HepG2 (cell line): ENCODE results near the gene LRRC8C. TPM values are rescaled to one million over a fixed set of nuclear protein-coding genes. Genes with fewer than 3 reads are reported as not detected.

ENCODE experiments used
- ATAC-seq: fragments of 200-7000 bp; cut with Tn5 transposase; 3 replicates; pipeline ENCODE4 v1.9.1; 2020; ENCODE audit warnings: mild to moderate bottlenecking, moderate library complexity
- BruUV-seq: library from RNA; stranded (reverse); fragments of 400-500 nt; replicated peaks from 2 replicates; lab custom pipeline; 2021; lab: Mats Ljungman, UMichigan
- CTCF ChIA-PET: fragments of 300-600 bp; formaldehyde crosslinking; extraction: SDS; loops from one replicate; lab custom pipeline; 2021; ENCODE audit warnings: low total read pairs, inconsistent platforms, low intra/inter-chr PET ratio; lab: Yijun Ruan, JAX
- POLR2A ChIA-PET: fragments of 350-600 bp; sonication (Branson Sonifier 250); formaldehyde crosslinking; loops from one replicate; lab custom pipeline; 2020; ENCODE audit warnings: antibody characterized with exemption, inconsistent platforms; lab: Yijun Ruan, JAX
- DNase-seq: peaks from one replicate; pipeline ENCODE4 v3.0.0-alpha.2; 2015; ENCODE audit warnings: low spot score
- FAIRE-seq: peaks from 3 replicates; lab custom pipeline; 2011; peaks lifted over from hg19 to GRCh38; lab: Jason Lieb, UNC
- H2AFZ ChIP-seq: one replicate; pipeline ENCODE4 v1.6.1; 2011; ENCODE audit warnings: low read length, inconsistent platforms
- H3K27ac ChIP-seq: fragments of 300-600 bp; 3 replicates; pipeline ENCODE4 v1.8.0; 2011; ENCODE audit warnings: mixed run types, mild to moderate bottlenecking, mixed read lengths, low read length, inconsistent platforms; ENCODE audit not compliant: insufficient read depth; ENCODE audit errors: extremely low read length
- H3K27me3 ChIP-seq, 2 experiments: fragments of 200-600 bp in 1 of 2; 2 replicates in 1 of 2; 3 replicates in 1 of 2; pipeline versions ENCODE4 v1.6.0 to v1.8.0; 2011; ENCODE audit warnings: low read length in 2 of 2, mild to moderate bottlenecking in 2 of 2, moderate library complexity in 2 of 2, inconsistent platforms in 1 of 2; ENCODE audit not compliant: insufficient read depth in 2 of 2, control insufficient read depth in 1 of 2
- H3K36me3 ChIP-seq, 2 experiments: fragments of 200-600 bp in 1 of 2; replicated peaks in 1 of 2; 2 replicates in 1 of 2; 3 replicates in 1 of 2; pipeline versions ENCODE4 v1.5.1 to v1.8.0; 2011; ENCODE audit warnings: low read length in 2 of 2, inconsistent platforms in 1 of 2; ENCODE audit not compliant: insufficient read depth in 2 of 2, control insufficient read depth in 1 of 2
- H3K4me1 ChIP-seq: 2 replicates; pipeline ENCODE4 v1.5.1; 2012; ENCODE audit warnings: low read length, inconsistent platforms; ENCODE audit not compliant: insufficient read depth
- H3K4me2 ChIP-seq: 2 replicates; pipeline ENCODE4 v1.6.0; 2011; ENCODE audit warnings: low read depth, low read length, inconsistent platforms
- H3K4me3 ChIP-seq, 3 experiments: fragments of 200-600 bp in 1 of 3; sonication (generic), shearing (Covaris generic) in 1 of 3; replicated peaks in 1 of 3; 2 replicates each; pipeline ENCODE4 v1.5.1; 2011 to 2016; ENCODE audit warnings: low read length in 3 of 3, inconsistent platforms in 2 of 3, low read depth in 2 of 3, mild to moderate bottlenecking in 2 of 3, control low read depth in 1 of 3, mixed read lengths in 1 of 3; ENCODE audit not compliant: insufficient read depth in 1 of 3
- H3K79me2 ChIP-seq: one replicate; pipeline ENCODE4 v1.6.1; 2011; ENCODE audit warnings: low read length, inconsistent platforms; ENCODE audit not compliant: insufficient read depth
- H3K9ac ChIP-seq: 2 replicates; pipeline ENCODE4 v1.6.0; 2011; ENCODE audit warnings: mild to moderate bottlenecking, low read depth, low read length, inconsistent platforms; ENCODE audit not compliant: insufficient read depth
- H3K9me3 ChIP-seq: 2 replicates; pipeline ENCODE4 v1.5.1; 2012; ENCODE audit warnings: mild to moderate bottlenecking, low read length
- H4K20me1 ChIP-seq: 2 replicates; pipeline ENCODE4 v1.6.0; 2011; ENCODE audit warnings: inconsistent platforms, mild to moderate bottlenecking, low read length, moderate library complexity; ENCODE audit not compliant: insufficient read depth
- ARNT2 ChIP-seq: sonication (generic); formaldehyde crosslinking; IDR thresholded peaks from 2 replicates; pipeline ENCODE4 v1.8.0; 2022; ENCODE audit warnings: mild to moderate bottlenecking, low read depth, missing genetic modification reagents, moderate library complexity
- CENPX ChIP-seq: sonication (generic); formaldehyde crosslinking; IDR thresholded peaks from 2 replicates; pipeline ENCODE4 v1.9.0; 2021; ENCODE audit warnings: mild to moderate bottlenecking, missing genetic modification reagents, moderate library complexity
- HNRNPH1 ChIP-seq: fragments of 200-400 bp; formaldehyde crosslinking; optimal IDR thresholded peaks from 2 replicates; pipeline ENCODE3; 2017; ENCODE audit warnings: mild to moderate bottlenecking, low read depth, low read length
- PAX8 ChIP-seq: sonication (generic); formaldehyde crosslinking; IDR thresholded peaks from 2 replicates; pipeline ENCODE4 v1.8.0; 2022; ENCODE audit warnings: mild to moderate bottlenecking, missing genetic modification reagents, borderline replicate concordance
- PLRG1 ChIP-seq: fragments of 450-650 bp; conservative IDR thresholded peaks from 2 replicates; pipeline ENCODE4 v1.6.1; 2016
- POLR2A ChIP-seq, 2 experiments: IDR thresholded peaks; 2 replicates each; pipeline ENCODE4 v1.6.1; 2011; ENCODE audit warnings: low read depth in 2 of 2, low read length in 2 of 2, mild to moderate bottlenecking in 1 of 2, moderate library complexity in 1 of 2; ENCODE audit not compliant: insufficient read depth in 1 of 2
- SMAD3 ChIP-seq: sonication (generic); formaldehyde crosslinking; IDR thresholded peaks from 2 replicates; pipeline ENCODE4 v1.4.0; 2020; ENCODE audit warnings: missing genetic modification reagents
- TBP ChIP-seq: sonication (generic); formaldehyde crosslinking; IDR thresholded peaks from 2 replicates; pipeline ENCODE4 v1.5.0; 2020; ENCODE audit warnings: missing genetic modification reagents
- TBX2 ChIP-seq: sonication (generic); formaldehyde crosslinking; IDR thresholded peaks from 2 replicates; pipeline ENCODE4 v1.5.0; 2020; ENCODE audit warnings: missing genetic modification reagents, mild to moderate bottlenecking, borderline replicate concordance
- ZFX ChIP-seq: sonication (generic); formaldehyde crosslinking; IDR thresholded peaks from 2 replicates; pipeline ENCODE4 v1.4.0; 2020; ENCODE audit warnings: mild to moderate bottlenecking, low read depth, missing genetic modification reagents, moderate library complexity
- ZNF12 ChIP-seq: sonication (generic); formaldehyde crosslinking; IDR thresholded peaks from 2 replicates; pipeline ENCODE4 v1.5.0; 2020; ENCODE audit warnings: missing genetic modification reagents
- ZNF292 ChIP-seq: sonication (generic); formaldehyde crosslinking; IDR thresholded peaks from 2 replicates; pipeline ENCODE4 v1.8.1; 2022; ENCODE audit warnings: mild to moderate bottlenecking, low read depth, missing genetic modification reagents, borderline replicate concordance
- ZNF570 ChIP-seq: sonication (generic); formaldehyde crosslinking; IDR thresholded peaks from 2 replicates; pipeline ENCODE4 v1.4.0; 2020; ENCODE audit warnings: mild to moderate bottlenecking, missing genetic modification reagents, borderline replicate concordance
- ZNF687 ChIP-seq: sonication (generic); formaldehyde crosslinking; IDR thresholded peaks from 2 replicates; pipeline ENCODE4 v1.5.1; 2020; ENCODE audit warnings: mild to moderate bottlenecking, missing genetic modification reagents, moderate library complexity
- ZNF749 ChIP-seq: sonication (generic); formaldehyde crosslinking; IDR thresholded peaks from 2 replicates; pipeline ENCODE4 v1.8.0; 2022; ENCODE audit warnings: mild to moderate bottlenecking, missing genetic modification reagents, moderate library complexity, borderline replicate concordance
- WGBS: methylation state at CpG from one replicate; pipeline ENCODE4 v1.1.6; 2017; ENCODE audit warnings: low lambda C conversion rate; 5-methylcytosine and 5-hydroxymethylcytosine counted together
- in situ Hi-C: cut with HindIII; loops from 2 replicates; pipeline ENCODE4 v1.10.0; 2017; ENCODE audit warnings: low pct_unique_long_range_greater_than_20kb; ENCODE audit not compliant: extremely low pct_ligation_motif_present
- intact Hi-C: fragments of 100-400 bp; cut with micrococcal nuclease; formaldehyde crosslinking; loops from one replicate; pipeline ENCODE4 v1.10.0; 2022; ENCODE audit not compliant: unreplicated experiment
- polyA plus RNA-seq, 8 experiments: library from polyadenylated mRNA; depleted of rRNA in 3 of 8; stranded (reverse) in 7 of 8; unstranded in 1 of 8; fragments of >200 nt; fragmentation: Illumina TruSeq in 4 of 8; extraction: Trizol in 4 of 8; gene quantifications; 2 replicates each; pipeline versions ENCODE4 v1.2.1 to v1.2.3, GENCODE V29; 2011 to 2016; ENCODE audit warnings: low read depth in 4 of 8, missing spikeins in 1 of 8, mixed read lengths in 1 of 8; ENCODE audit not compliant: insufficient read depth in 1 of 8
- total RNA-seq, 5 experiments: library from RNA; depleted of rRNA; stranded (reverse); fragments of >200 nt; fragmentation: Illumina TruSeq; extraction: Trizol; gene quantifications; 2 replicates each; pipeline ENCODE4 v1.2.3, GENCODE V29; 2016; ENCODE audit warnings: low read depth in 1 of 5
- TF ChIP-seq, protein P1 (sequence below): sonication (generic); formaldehyde crosslinking; IDR thresholded peaks from 2 replicates; pipeline ENCODE4 v1.4.0; 2020; ENCODE audit warnings: missing genetic modification reagents, mild to moderate bottlenecking, borderline replicate concordance
- TF ChIP-seq, protein P2 (sequence below): sonication (generic); formaldehyde crosslinking; IDR thresholded peaks from 2 replicates; pipeline ENCODE4 v1.4.0; 2020; ENCODE audit warnings: missing genetic modification reagents

LRRC8C gene
- total and polyA plus RNA-seq, 2 of the 13 experiments (the other 11 are each of a cell fraction or from before 2014, with no cell fraction given): 0.22 to 0.32 TPM

DNA sequence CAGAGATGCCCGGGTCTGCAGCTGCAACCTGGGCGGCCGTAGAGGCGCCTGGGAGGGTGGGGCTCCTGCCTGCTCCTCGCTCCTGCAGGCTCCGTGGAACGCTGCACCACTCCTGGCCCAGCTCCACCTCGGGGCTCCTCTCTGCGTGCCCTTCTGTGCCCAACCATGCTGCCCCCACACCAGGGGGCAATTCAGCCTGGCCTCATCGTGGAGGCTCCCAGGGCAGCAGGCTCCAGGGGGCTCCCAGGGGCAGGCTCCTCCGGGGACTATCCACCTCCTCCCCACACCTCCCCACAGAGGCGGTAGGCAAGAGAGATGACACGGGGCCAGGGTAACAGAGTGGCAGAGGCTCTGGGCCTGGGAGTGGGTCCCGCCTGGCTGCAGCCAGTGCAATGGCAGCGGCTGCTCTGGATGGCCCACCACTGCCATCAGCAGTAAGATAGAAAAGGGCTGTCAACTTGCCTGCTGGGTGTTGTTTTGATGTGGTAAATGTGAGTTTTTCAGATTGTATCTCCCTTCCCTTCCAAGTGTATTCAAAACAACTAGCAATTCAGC is 22.4 kb upstream of the LRRC8C start:
- POLR2A ChIA-PET: no interaction called here
- in situ Hi-C loops: no loop called here
- FAIRE-seq (no peak), ATAC-seq (peak; percentile 73), DNase-seq (no peak)
- no TSS peak for BruUV-seq
- Histone ChIP-seq H3K9ac (peak overlapping the region; percentile 1; the same call in 1 of the 2 replicates), H3K4me1 (peaks cover 29% of the 10 kb centered on the region), H4K20me1 (no peaks in the 10 kb centered on the region), H3K27ac (no peak overlapping the region), H3K4me2 (peak overlapping the region; percentile 75), H3K27me3 (no peaks in the 10 kb centered on the region; a peak in 1 of 5 replicates), H3K79me2 (no peaks in the 10 kb centered on the region), H2AFZ (no peak overlapping the region), H3K36me3 (no peaks in the 10 kb centered on the region), H3K4me3 (peak overlapping the region; percentile 30 to 71 (median 31)), H3K9me3 (no peaks in the 10 kb centered on the region)
- intact Hi-C loops: no loop called here
- WGBS: 13% methylated on average over 8 of the region's 15 CpGs
- CTCF ChIA-PET: no interaction called here
- no peak for TF ChIP-seq TBP (CRISPR knock-in tag)
- TF ChIP-seq ZFX (CRISPR knock-in tag): peak; percentile 36; the same call in 1 of the 2 replicates
- TF ChIP-seq ARNT2 (CRISPR knock-in tag): no peak
- peak; percentile 55; the same call in 1 of the 2 replicates for TF ChIP-seq ZNF687 (CRISPR knock-in tag)
- no peak for TF ChIP-seq ZNF292 (CRISPR knock-in tag)
- peak; percentile 11; the same call in 1 of the 2 replicates for TF ChIP-seq TBX2
- TF ChIP-seq ZNF570: no peak
- TF ChIP-seq ZNF12 (CRISPR knock-in tag): no peak
- no peak for TF ChIP-seq POLR2A (IDR thresholded peaks at IDR 0.05; ENCODE audit: insufficient read depth in 1 of 2, low read depth in 2 of 2, low read length in 2 of 2)
- no peak for TF ChIP-seq PLRG1
- TF ChIP-seq, protein P1, sequence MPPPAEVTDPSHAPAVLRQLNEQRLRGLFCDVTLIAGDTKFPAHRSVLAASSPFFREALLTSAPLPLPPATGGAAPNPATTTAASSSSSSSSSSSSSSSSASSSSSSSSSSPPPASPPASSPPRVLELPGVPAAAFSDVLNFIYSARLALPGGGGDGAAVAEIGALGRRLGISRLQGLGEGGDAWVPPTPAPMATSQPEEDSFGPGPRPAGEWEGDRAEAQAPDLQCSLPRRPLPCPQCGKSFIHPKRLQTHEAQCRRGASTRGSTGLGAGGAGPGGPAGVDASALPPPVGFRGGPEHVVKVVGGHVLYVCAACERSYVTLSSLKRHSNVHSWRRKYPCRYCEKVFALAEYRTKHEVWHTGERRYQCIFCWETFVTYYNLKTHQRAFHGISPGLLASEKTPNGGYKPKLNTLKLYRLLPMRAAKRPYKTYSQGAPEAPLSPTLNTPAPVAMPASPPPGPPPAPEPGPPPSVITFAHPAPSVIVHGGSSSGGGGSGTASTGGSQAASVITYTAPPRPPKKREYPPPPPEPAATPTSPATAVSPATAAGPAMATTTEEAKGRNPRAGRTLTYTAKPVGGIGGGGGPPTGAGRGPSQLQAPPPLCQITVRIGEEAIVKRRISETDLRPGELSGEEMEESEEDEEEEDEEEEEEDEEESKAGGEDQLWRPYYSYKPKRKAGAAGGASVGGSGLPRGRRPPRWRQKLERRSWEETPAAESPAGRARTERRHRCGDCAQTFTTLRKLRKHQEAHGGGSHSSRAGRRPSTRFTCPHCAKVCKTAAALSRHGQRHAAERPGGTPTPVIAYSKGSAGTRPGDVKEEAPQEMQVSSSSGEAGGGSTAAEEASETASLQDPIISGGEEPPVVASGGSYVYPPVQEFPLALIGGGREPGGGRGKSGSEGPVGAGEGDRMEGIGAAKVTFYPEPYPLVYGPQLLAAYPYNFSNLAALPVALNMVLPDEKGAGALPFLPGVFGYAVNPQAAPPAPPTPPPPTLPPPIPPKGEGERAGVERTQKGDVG (CRISPR knock-in tag): no peak
- no peak for TF ChIP-seq ZNF749 (CRISPR knock-in tag)
- no peak for TF ChIP-seq CENPX
- no peak for TF ChIP-seq SMAD3
- TF ChIP-seq HNRNPH1: no peak
- no peak for TF ChIP-seq PAX8
- TF ChIP-seq, protein P2, sequence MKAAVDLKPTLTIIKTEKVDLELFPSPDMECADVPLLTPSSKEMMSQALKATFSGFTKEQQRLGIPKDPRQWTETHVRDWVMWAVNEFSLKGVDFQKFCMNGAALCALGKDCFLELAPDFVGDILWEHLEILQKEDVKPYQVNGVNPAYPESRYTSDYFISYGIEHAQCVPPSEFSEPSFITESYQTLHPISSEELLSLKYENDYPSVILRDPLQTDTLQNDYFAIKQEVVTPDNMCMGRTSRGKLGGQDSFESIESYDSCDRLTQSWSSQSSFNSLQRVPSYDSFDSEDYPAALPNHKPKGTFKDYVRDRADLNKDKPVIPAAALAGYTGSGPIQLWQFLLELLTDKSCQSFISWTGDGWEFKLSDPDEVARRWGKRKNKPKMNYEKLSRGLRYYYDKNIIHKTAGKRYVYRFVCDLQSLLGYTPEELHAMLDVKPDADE: no peak
